ENCODE data around the gene RHOBTB3.

GRCh38 chr5:95827892-95828246, 96.7 kb downstream of the RHOBTB3 start:
- no peak for TF ChIP-seq CTCF (IDR thresholded peaks at IDR 0.05)
- no peak for TF ChIP-seq POLR2A (IDR thresholded peaks at IDR 0.05)

All from uterus (tissue), 2 donors.